Effector CD4-positive, alpha-beta T cell (primary cell): Measurements from ENCODE around the gene VWA8.
"Not testable (repeated sequence)": the region's sequence is repeated elsewhere in the genome, so short reads cannot be mapped to it uniquely, and the experiment has no call there.

Experiments
- DNase-seq: peaks from one replicate; pipeline ENCODE4 v3.0.0-alpha.2; 2020

The VWA8 gene

GRCh38 chr13:41641429-41641828, 319.5 kb downstream of the VWA8 start:
- no peak for DNase-seq

DNA sequence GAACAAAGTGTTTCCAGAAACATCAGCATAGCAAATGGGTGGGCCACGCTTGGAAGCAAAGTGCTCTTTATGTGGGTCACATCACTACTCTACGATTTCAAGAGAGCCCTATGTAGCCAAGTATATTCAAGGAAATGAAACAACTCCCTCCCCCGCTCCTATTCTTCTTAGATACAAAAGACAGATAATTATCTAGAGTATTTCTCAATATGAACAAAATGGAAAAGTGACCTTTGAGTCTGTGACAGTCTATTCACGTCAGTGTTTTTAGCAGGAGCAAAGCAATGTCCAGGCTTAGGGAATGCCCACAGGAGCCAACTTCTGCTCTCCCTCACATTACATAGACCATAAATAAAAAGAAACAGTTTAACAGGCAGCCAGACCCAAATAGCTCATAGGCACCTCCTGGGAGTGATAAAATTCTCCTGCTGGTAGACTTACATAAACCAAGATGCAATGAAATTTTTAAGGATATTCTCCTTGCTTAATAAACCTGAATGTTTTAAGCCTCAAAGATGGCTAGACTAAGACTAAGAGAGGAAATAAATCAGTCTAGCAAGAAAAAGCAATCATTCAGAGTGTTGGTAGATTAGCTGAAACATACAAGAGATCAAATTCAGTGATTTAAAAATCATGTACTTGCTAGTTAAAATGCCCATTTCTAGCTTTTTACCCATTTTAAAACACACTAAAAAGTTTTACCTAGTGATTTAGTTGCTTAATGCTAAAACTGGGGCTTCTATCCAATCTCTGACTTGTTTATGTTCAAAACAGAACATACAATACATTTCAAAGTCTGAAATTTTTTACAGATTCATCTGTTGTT, 320.7 kb downstream of the VWA8 start:
- DNase-seq: no peak

DNA sequence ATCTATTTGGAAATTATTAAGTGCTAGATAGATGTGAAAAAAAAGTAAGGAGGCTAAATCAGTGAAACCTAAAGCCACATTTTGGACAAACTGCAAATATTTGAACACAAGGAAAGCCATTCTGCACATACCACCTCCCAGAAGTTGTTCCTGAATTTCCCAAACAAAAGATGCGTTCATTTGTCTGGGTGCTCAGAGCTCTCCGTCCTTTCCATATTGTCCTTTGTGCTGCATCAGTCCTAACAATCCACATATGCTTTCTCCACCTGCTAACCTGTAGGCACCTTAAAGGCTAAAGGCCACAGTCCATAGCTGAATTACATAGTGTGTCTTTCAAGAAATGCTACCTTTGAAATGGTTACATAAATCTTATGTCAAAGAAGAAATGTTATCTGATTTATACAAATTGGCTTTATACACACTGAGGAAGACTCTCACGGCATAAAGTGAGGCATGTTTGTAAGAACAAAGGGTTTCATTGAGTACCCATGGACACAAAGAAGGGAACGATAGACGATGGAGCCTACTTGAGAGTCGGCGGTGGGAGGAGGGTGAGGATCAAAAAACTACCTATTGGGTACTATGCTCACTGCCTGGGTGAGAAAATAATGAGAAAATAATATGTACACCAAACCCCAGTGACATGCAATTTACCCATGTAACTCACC, 321.5 kb downstream of the VWA8 start:
- no peak for DNase-seq

GRCh38 chr13:41637586-41637985, 323.3 kb downstream of the VWA8 start:
- DNase-seq: no peak

DNA sequence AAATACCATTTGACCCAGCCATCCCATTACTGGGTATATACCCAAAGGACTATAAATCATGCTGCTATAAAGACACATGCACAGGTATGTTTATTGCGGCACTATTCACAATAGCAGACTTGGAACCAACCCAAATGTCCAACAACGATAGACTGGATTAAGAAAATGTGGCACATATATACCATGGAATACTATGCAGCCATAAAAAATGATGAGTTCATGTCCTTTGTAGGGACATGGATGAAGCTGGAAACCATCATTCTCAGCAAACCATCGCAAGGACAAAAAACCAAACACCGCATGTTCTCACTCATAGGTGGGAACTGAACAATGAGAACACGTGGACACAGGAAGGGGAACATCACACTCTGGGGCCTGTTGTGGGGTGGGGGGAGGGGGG, 323.9 kb downstream of the VWA8 start:
- not testable (repeated sequence) for DNase-seq

DNA sequence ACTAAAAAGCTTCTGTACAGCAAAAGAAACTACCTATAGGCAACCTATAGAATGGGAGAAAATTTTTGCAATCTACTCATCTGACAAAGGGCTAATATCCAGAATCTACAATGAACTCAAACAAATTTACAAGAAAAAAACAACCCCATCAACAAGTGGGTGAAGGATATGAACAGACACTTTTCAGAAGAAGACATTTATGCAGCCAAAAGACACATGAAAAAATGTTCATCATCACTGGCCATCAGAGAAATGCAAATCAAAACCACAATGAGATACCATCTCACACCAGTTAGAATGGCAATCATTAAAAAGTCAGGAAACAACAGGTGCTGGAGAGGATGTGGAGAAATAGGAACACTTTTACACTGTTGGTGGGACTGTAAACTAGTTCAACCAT, 324.3 kb downstream of the VWA8 start:
- DNase-seq: not testable (repeated sequence)

DNA sequence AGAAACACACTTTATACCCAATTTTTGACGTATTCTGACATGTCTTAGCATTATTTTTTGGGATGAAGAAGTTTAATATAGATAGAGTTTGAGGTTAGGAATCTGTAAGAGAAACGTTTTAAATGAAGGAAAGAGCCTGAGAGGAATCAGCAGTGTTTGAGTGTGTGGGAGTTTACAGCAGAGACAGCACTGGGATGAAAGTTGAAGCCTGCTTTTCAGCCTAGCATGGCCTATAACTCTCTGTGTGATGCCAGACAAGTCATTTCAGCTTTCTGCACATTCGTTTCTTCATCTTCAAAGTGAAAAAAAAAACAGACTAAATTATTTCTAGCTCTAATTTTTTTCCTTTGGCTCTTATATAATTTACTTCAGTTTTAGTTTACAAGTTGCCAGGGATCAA, 326.5 kb downstream of the VWA8 start:
- DNase-seq: no peak

DNA sequence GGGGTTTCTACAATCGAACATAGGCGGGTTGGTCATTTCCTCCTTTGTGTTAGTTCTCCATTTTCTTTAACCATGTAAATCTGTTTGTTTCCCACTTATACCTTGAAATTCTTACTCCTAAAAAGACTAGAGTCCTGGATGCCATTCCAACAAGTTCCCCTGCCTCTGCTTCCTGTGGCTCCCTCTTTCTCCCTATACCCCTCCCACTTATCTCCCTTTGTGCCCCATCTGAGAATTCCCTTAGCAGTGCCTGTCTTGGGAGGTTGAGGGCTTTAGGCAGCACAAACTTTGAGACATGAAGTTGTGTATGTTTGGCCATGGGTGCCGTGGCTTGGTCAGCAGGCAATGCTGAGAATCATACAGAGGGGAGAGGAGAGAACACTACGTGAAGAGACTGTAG, 327.1 kb downstream of the VWA8 start:
- no peak for DNase-seq

DNA sequence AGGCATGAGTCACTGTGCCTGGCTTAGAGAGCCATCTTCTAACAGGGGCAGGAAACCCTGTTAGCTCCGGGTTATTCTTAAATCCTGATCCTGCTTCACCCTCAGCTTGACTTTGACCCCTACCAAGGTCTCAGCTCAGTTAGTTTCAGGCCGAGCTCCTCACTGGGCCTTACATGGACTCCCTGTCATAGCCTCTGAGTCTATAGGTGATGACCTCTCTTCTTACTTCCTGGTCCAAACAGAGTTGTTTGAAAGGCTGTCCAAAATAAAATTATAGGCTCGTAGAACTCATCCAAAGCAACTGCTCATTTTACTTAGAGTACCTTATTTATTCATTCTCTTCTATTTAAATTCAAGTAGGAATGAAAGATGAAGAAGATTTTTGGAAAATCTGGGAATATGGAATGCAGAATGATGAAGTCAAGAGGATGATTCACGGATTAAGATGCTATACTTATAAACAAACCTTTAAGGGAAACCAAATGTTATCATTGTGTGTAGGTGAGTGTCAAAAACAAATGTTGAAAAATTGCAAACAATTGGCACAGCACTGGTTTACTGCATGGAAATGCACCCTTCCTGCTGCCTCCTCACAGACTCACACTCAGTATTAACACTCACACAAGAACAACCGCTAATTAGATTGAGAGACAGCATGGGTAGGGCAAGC, 329.5 kb downstream of the VWA8 start:
- DNase-seq: no peak

- DNase-seq: no peak
Measured at GRCh38 chr13:41627425-41627824, 333.5 kb downstream of the VWA8 start.

GRCh38 chr13:41624041-41624440, 336.9 kb downstream of the VWA8 start:
- no peak for DNase-seq

GRCh38 chr13:41622432-41623429, 338.2 kb downstream of the VWA8 start:
- no peak for DNase-seq

GRCh38 chr13:41621716-41622431, 339.0 kb downstream of the VWA8 start:
- no peak for DNase-seq

DNA sequence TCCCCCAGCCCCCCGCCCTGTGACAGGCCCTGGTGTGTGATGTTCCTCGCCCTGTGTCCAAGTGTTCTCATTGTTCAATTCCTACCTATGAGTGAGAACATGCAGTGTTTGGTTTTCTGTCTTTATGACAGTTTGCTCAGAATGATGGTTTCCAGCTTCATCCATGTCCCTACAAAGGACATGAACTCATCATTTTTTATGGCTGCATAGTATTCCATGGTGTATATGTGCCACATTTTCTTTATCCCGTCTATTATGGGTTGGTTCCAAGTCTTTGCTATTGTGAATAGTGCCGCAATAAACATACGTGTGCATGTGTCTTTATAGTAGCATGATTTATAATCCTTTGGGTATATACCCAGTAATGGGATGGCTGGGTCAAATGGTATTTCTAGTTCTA, 343.3 kb downstream of the VWA8 start:
- not testable (repeated sequence) for DNase-seq

DNA sequence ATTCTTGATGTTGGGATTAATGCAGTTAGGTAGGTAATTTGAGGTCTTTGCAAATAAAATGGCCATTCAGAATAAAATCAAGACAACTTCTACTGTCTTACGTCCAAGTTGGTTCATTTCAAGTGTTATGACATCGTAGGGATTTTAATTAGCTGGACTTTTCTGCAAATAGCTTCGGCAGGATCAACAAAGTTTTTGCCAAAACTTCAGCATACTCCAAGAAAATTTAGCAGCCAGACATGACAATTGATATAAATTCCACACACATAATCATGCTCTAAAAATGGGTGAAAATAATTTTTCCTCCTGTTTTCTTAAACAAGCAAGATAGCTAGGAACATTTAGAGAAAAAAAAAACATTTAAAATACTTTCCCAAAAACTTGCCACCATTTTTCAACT, 344.8 kb downstream of the VWA8 start:
- no peak for DNase-seq

- no peak for DNase-seq
Measured at GRCh38 chr13:41615528-41615855, 345.4 kb downstream of the VWA8 start.

DNA sequence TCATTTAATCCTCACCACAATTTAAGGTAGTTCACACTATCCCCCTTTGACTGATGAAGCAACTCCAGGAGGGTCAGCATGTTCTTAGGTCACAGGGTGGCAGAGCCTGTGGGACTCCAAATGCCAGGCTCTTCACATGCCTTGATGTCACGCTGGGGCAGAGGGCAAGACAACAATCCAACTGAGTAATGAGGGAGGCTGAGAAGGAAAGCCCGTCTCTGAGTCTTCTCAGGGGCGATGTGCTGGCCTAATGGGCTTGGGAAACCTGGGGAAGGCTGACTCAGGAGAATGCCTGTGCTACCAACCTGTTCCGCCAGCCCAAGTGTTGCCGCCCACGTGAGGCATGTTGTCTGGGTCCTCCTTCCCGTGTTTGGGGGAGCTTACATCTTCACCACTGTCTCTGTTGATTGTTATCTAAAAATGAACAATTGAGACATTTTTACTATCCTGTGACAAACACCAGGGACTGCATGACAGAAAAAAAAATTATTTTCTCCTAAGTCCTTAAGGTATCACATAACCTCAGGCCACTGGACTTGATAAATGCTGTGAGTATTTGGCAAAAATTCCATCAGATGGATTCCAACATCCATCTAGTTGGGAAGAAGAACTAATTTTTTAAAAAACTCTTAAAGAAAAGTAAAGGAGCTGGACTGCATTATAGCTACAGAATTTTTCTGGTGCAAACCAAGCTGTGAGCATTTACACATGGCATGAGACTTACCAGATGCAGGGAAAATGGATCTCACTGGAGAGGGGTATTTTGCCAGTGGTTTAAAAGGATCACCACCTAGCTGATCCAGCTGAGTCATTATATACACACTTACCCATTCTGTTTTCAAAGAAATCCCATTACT, 346.0 kb downstream of the VWA8 start:
- DNase-seq: no peak

DNA sequence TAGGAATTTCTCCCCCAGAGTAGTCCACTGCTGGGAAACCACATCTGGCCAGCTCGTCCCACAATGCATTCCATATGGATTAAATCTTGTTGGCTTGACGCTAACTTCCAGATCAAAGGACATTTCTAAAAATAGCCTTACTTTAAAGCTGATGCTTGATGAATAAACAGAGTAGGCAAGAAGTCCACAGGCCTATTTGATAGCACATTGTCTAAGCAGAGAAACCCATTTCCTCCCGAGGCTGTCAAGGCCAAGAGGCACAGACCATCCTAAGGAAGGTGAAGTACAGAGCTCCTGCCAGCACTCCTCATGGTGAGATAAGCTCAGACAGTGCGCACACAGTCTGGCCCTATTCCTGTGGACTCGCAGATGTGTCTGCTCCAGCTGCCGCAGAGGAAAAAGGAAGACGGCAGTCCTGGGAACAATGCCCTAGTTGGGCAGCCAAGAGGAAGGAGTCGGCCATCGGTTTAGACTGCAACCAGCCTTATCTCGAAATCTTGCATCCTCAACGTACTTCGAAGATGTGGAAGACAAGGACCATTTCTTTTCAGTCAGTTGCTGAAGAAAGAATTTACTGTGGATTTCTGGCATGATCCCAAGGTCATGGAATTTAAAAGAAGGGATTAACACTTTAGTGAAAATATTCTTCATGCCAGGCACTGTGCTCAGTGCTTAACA, 346.8 kb downstream of the VWA8 start:
- no peak for DNase-seq

- DNase-seq: no peak
Measured at GRCh38 chr13:41613471-41613870, 347.4 kb downstream of the VWA8 start.

GRCh38 chr13:41611385-41611784, 349.5 kb downstream of the VWA8 start:
- DNase-seq: no peak
